Neural crest cell (in vitro differentiated cells): ENCODE measurements around the gene AVP. TPM values are rescaled to one million over a fixed set of nuclear protein-coding genes. Genes with fewer than 3 reads are reported as not detected.

Source experiments
- DNase-seq: peaks from one replicate; pipeline ENCODE4 v3.0.0; 2021; ENCODE audit warnings: low read depth, mixed read lengths, low spot score
- H3K27ac Mint-ChIP-seq: one replicate; pipeline ENCODE4 v1.8.0; 2021; ENCODE audit warnings: mild to moderate bottlenecking, mixed read lengths; ENCODE audit not compliant: unreplicated experiment
- H3K27me3 Mint-ChIP-seq: 2 replicates; pipeline ENCODE4 v1.8.0; 2021; ENCODE audit warnings: low read depth, mild to moderate bottlenecking, mixed read lengths
- H3K36me3 Mint-ChIP-seq: 2 replicates; pipeline ENCODE4 v1.8.0; 2021; ENCODE audit warnings: low read depth, mild to moderate bottlenecking, mixed read lengths
- H3K4me1 Mint-ChIP-seq: 2 replicates; pipeline ENCODE4 v1.8.0; 2021; ENCODE audit warnings: mixed read lengths
- H3K4me3 Mint-ChIP-seq: one replicate; pipeline ENCODE4 v1.8.0; 2021; ENCODE audit warnings: mild to moderate bottlenecking, mixed read lengths
- H3K9me3 Mint-ChIP-seq: 2 replicates; pipeline ENCODE4 v1.8.0; 2021; ENCODE audit warnings: mixed read lengths
- CTCF ChIP-seq: fragments of 200-600 bp; sonication (generic); conservative IDR thresholded peaks from 2 replicates; pipeline ENCODE4 v1.5.0; 2021; ENCODE audit warnings: antibody characterized with exemption, mild to moderate bottlenecking
- total RNA-seq: library from RNA; stranded (reverse); gene quantifications from 2 replicates; pipeline ENCODE4 v1.2.1, GENCODE V29; 2021

AVP gene
- total RNA-seq, 1 donor from 2014 or later, result not detected

- no peaks in the 10 kb centered on the region for H3K27me3 Mint-ChIP-seq
- DNase-seq, result no peak
- H3K36me3 Mint-ChIP-seq, result no peaks in the 10 kb centered on the region
- no peaks in the 10 kb centered on the region for H3K9me3 Mint-ChIP-seq
- no peak for TF ChIP-seq CTCF
- no peaks in the 10 kb centered on the region for H3K4me1 Mint-ChIP-seq
- no peak overlapping the region for H3K4me3 Mint-ChIP-seq
- no peak overlapping the region for H3K27ac Mint-ChIP-seq
Measured at GRCh38 chr20:3102575-3103368, 18.2 kb upstream of the AVP start.

- DNase-seq, result no peak
Measured at GRCh38 chr20:3101737-3102574, 17.4 kb upstream of the AVP start.

GRCh38 chr20:3101251-3101650 is 16.7 kb upstream of the AVP start:
- H3K4me1 Mint-ChIP-seq, result no peaks in the 10 kb centered on the region
- H3K27ac Mint-ChIP-seq, result no peak overlapping the region
- TF ChIP-seq CTCF, result no peak
- H3K36me3 Mint-ChIP-seq, result no peaks in the 10 kb centered on the region
- no peaks in the 10 kb centered on the region for H3K27me3 Mint-ChIP-seq
- DNase-seq, result no peak
- H3K9me3 Mint-ChIP-seq, result no peaks in the 10 kb centered on the region
- H3K4me3 Mint-ChIP-seq, result no peak overlapping the region

More at GRCh38 chr20:3101737-3102574, 17.4 kb upstream of the AVP start:
- Mint-ChIP-seq H3K27ac (no peak overlapping the region), H3K36me3 (no peaks in the 10 kb centered on the region), H3K27me3 (no peaks in the 10 kb centered on the region), H3K4me3 (no peak overlapping the region), H3K9me3 (no peaks in the 10 kb centered on the region), H3K4me1 (no peaks in the 10 kb centered on the region)
- TF ChIP-seq CTCF, result no peak

GRCh38 chr20:3100480-3100879 is 16.0 kb upstream of the AVP start:
- Mint-ChIP-seq H3K9me3 (no peaks in the 10 kb centered on the region), H3K36me3 (no peaks in the 10 kb centered on the region), H3K27me3 (no peaks in the 10 kb centered on the region), H3K27ac (no peak overlapping the region), H3K4me3 (no peak overlapping the region), H3K4me1 (no peaks in the 10 kb centered on the region)
- TF ChIP-seq CTCF, result no peak
- no peak for DNase-seq

GRCh38 chr20:3094848-3095629 is 10.5 kb upstream of the AVP start:
- H3K27me3 Mint-ChIP-seq, result peaks cover 16% of the 10 kb centered on the region
- no peaks in the 10 kb centered on the region for H3K9me3 Mint-ChIP-seq
- TF ChIP-seq CTCF, result no peak
- no peaks in the 10 kb centered on the region for H3K4me1 Mint-ChIP-seq
- no peak for DNase-seq
- no peak overlapping the region for H3K4me3 Mint-ChIP-seq
- peak overlapping the region; percentile 19 for H3K27ac Mint-ChIP-seq
- H3K36me3 Mint-ChIP-seq, result no peaks in the 10 kb centered on the region
